Endothelial cell of umbilical vein (primary cell): ENCODE results near the gene FAM171A2. TPM values are rescaled to one million over a fixed set of nuclear protein-coding genes. Genes with fewer than 3 reads are reported as not detected.

Source experiments
- BruUV-seq: library from RNA; stranded (reverse); fragments of 400-500 nt; replicated peaks from 2 replicates; lab custom pipeline; 2021; lab: Mats Ljungman, UMichigan
- CTCF ChIA-PET: fragments of 300-600, 350-600 bp; sonication (Branson Sonifier 250); formaldehyde crosslinking; loops from one replicate; lab custom pipeline; 2021; ENCODE audit warnings: antibody characterized with exemption, inconsistent platforms; lab: Charles Lee
- POLR2A ChIA-PET: fragments of 300-600, 350-600 bp; sonication (Branson Sonifier 250); formaldehyde crosslinking; loops from one replicate; lab custom pipeline; 2021; ENCODE audit warnings: antibody characterized with exemption, inconsistent platforms; lab: Charles Lee
- DNase-seq: peaks from one replicate; pipeline ENCODE4 v3.0.0-alpha.2; 2011; ENCODE audit warnings: low read depth, low spot score
- FAIRE-seq: peaks from 2 replicates; lab custom pipeline; 2011; peaks lifted over from hg19 to GRCh38; lab: Jason Lieb, UNC
- H2AFZ ChIP-seq: 2 replicates; pipeline ENCODE4 v1.6.0; 2012; ENCODE audit warnings: low read depth, low read length, control low read depth, inconsistent platforms
- H3K27ac ChIP-seq: 2 replicates; pipeline ENCODE4 v1.5.1; 2011; ENCODE audit warnings: low read depth, mild to moderate bottlenecking, control low read depth, low read length, moderate library complexity; ENCODE audit not compliant: insufficient read depth
- H3K27me3 ChIP-seq, 2 experiments: 2 replicates each; pipeline versions ENCODE4 v1.6.0 to v1.6.1; 2011; ENCODE audit warnings: low read length in 2 of 2, mixed read lengths in 1 of 2; ENCODE audit not compliant: control insufficient read depth in 2 of 2, insufficient read depth in 2 of 2
- H3K36me3 ChIP-seq, 2 experiments: 2 replicates in 1 of 2; 3 replicates in 1 of 2; pipeline ENCODE4 v1.5.1; 2011; ENCODE audit warnings: low read length in 2 of 2, mild to moderate bottlenecking in 1 of 2, moderate library complexity in 1 of 2; ENCODE audit not compliant: control insufficient read depth in 2 of 2, insufficient read depth in 2 of 2; ENCODE audit errors: extremely low read depth in 1 of 2
- H3K4me1 ChIP-seq: 3 replicates; pipeline ENCODE4 v1.5.1; 2011; ENCODE audit warnings: mild to moderate bottlenecking, low read length; ENCODE audit not compliant: control insufficient read depth, insufficient read depth; ENCODE audit errors: extremely low read depth
- H3K4me2 ChIP-seq: 2 replicates; pipeline ENCODE4 v1.6.1; 2011; ENCODE audit warnings: low read length, control low read depth, mixed read lengths; ENCODE audit not compliant: insufficient read depth
- H3K4me3 ChIP-seq, 3 experiments: fragments of 200-600 bp in 1 of 3; sonication (generic), shearing (Covaris generic) in 1 of 3; replicated peaks in 1 of 3; 2 replicates each; pipeline ENCODE4 v1.5.1; 2011 to 2016; ENCODE audit warnings: control low read depth in 3 of 3, low read length in 3 of 3, mild to moderate bottlenecking in 2 of 3, inconsistent platforms in 1 of 3, low read depth in 1 of 3, moderate library complexity in 1 of 3; ENCODE audit not compliant: insufficient read depth in 1 of 3
- H3K79me2 ChIP-seq: 2 replicates; pipeline ENCODE4 v1.6.0; 2012; ENCODE audit warnings: low read length, inconsistent platforms; ENCODE audit not compliant: control insufficient read depth, insufficient read depth
- H3K9ac ChIP-seq: replicated peaks from 2 replicates; pipeline ENCODE3; 2011; ENCODE audit warnings: low read length, control low read depth; ENCODE audit not compliant: insufficient read depth; ENCODE audit errors: extremely low read depth
- H3K9me1 ChIP-seq: replicated peaks from 3 replicates; pipeline ENCODE4 v1.6.0; 2011; ENCODE audit warnings: mild to moderate bottlenecking, low read length; ENCODE audit not compliant: control insufficient read depth, insufficient read depth; ENCODE audit errors: extremely low read depth
- H3K9me3 ChIP-seq: replicated peaks from 2 replicates; pipeline ENCODE4 v1.5.1; 2012; ENCODE audit warnings: low read length, inconsistent platforms; ENCODE audit not compliant: control insufficient read depth, insufficient read depth
- H4K20me1 ChIP-seq: replicated peaks from 2 replicates; pipeline ENCODE3; 2011; ENCODE audit warnings: mild to moderate bottlenecking, low read length; ENCODE audit not compliant: control insufficient read depth, insufficient read depth; ENCODE audit errors: extremely low read depth
- FOS ChIP-seq: IDR thresholded peaks from 2 replicates; pipeline ENCODE4 v1.6.1; 2011; ENCODE audit warnings: mild to moderate bottlenecking, low read length, moderate library complexity, borderline replicate concordance; ENCODE audit not compliant: insufficient read depth
- GATA2 ChIP-seq: IDR thresholded peaks from 2 replicates; pipeline ENCODE4 v1.7.0; 2011; ENCODE audit warnings: low read depth, mild to moderate bottlenecking, moderate library complexity, mixed read lengths, low read length; ENCODE audit not compliant: insufficient read length, insufficient read depth
- JUN ChIP-seq: IDR thresholded peaks from 2 replicates; pipeline ENCODE4 v1.6.1; 2011; ENCODE audit warnings: borderline replicate concordance, low read depth; ENCODE audit not compliant: insufficient read length, insufficient read depth
- MYC ChIP-seq: IDR thresholded peaks from one replicate; pipeline ENCODE4 v1.6.1; 2011; ENCODE audit warnings: mild to moderate bottlenecking, low read depth, low read length
- POLR2A ChIP-seq: IDR thresholded peaks from 2 replicates; pipeline ENCODE4 v1.6.1; 2012; ENCODE audit warnings: low read depth, mild to moderate bottlenecking, control low read depth, low read length
- POLR2AphosphoS5 ChIP-seq: IDR thresholded peaks from 2 replicates; pipeline ENCODE4 v1.6.1; 2012; ENCODE audit warnings: low read depth, mild to moderate bottlenecking, control low read depth, low read length, moderate library complexity; ENCODE audit not compliant: insufficient read depth
- dilution Hi-C: fragments of 300-500 bp; cut with MboI; formaldehyde crosslinking; loops from one replicate; pipeline ENCODE4 v1.15.0; 2019; ENCODE audit warnings: low sequenced_read_pairs; ENCODE audit not compliant: extremely low pct_ligation_motif_present
- intact Hi-C: fragments of 100-400 bp; cut with micrococcal nuclease; formaldehyde crosslinking; loops from one replicate; pipeline ENCODE4 v1.10.0; 2022
- polyA plus RNA-seq, 4 experiments: library from polyadenylated mRNA; depleted of rRNA in 3 of 4; stranded (reverse) in 3 of 4; unstranded in 1 of 4; fragments of >200 nt; gene quantifications; 2 replicates each; pipeline versions ENCODE4 v1.2.1 to v1.2.3, GENCODE V29; 2011 to 2012; ENCODE audit warnings: missing spikeins in 1 of 4
- total RNA-seq: library from RNA; stranded (reverse); gene quantifications from 2 replicates; pipeline ENCODE4 v1.2.3, GENCODE V29; 2021
- TF ChIP-seq, protein P1 (sequence below): IDR thresholded peaks from 2 replicates; pipeline ENCODE4 v1.6.1; 2011; ENCODE audit not compliant: insufficient read depth, insufficient read length
- TF ChIP-seq, protein P2 (sequence below), 2 donors: IDR thresholded peaks; 1 replicate in 1 of 2; 2 replicates in 1 of 2; pipeline ENCODE4 v1.5.1; 2011; ENCODE audit warnings: low read length in 2 of 2, mild to moderate bottlenecking in 2 of 2, moderate library complexity in 2 of 2, control low read depth in 1 of 2, inconsistent platforms in 1 of 2, low read depth in 1 of 2; ENCODE audit not compliant: insufficient read depth in 1 of 2; ENCODE audit errors: extremely low read depth in 1 of 2

FAM171A2 gene
- total and polyA plus RNA-seq, 2 donors (not counting 3 experiments of a cell fraction or from before 2014, with no cell fraction given), result 11.3 to 13.4 TPM

- no TSS peak for BruUV-seq
- Histone ChIP-seq H3K9me1 (no peaks in the 10 kb centered on the region), H3K9me3 (no peaks in the 10 kb centered on the region), H3K4me2 (no peak overlapping the region), H3K9ac (no peak overlapping the region), H3K27ac (no peak overlapping the region), H3K4me1 (no peaks in the 10 kb centered on the region), H3K79me2 (no peaks in the 10 kb centered on the region), H2AFZ (no peak overlapping the region), H3K27me3 (no peaks in the 10 kb centered on the region), H3K4me3 (no peak overlapping the region), H3K36me3 (peaks cover 8 to 24% of the 10 kb centered on the region in 2 experiments), H4K20me1 (no peaks in the 10 kb centered on the region)
- no peak for FAIRE-seq
- dilution Hi-C loops (no loop called here), intact Hi-C loops (no loop called here)
- TF ChIP-seq POLR2A, result no peak
- no peak for TF ChIP-seq FOS
- TF ChIP-seq, protein P1, sequence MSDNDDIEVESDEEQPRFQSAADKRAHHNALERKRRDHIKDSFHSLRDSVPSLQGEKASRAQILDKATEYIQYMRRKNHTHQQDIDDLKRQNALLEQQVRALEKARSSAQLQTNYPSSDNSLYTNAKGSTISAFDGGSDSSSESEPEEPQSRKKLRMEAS, result no peak
- TF ChIP-seq GATA2, result no peak
- no peak for TF ChIP-seq POLR2AphosphoS5
- TF ChIP-seq, protein P2, sequence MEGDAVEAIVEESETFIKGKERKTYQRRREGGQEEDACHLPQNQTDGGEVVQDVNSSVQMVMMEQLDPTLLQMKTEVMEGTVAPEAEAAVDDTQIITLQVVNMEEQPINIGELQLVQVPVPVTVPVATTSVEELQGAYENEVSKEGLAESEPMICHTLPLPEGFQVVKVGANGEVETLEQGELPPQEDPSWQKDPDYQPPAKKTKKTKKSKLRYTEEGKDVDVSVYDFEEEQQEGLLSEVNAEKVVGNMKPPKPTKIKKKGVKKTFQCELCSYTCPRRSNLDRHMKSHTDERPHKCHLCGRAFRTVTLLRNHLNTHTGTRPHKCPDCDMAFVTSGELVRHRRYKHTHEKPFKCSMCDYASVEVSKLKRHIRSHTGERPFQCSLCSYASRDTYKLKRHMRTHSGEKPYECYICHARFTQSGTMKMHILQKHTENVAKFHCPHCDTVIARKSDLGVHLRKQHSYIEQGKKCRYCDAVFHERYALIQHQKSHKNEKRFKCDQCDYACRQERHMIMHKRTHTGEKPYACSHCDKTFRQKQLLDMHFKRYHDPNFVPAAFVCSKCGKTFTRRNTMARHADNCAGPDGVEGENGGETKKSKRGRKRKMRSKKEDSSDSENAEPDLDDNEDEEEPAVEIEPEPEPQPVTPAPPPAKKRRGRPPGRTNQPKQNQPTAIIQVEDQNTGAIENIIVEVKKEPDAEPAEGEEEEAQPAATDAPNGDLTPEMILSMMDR (IDR thresholded peaks at IDR 0.05; ENCODE audit: extremely low read depth in 1 of 2, insufficient read depth in 1 of 2, low read depth in 1 of 2, low read length in 2 of 2), result no peak
- TF ChIP-seq MYC, result no peak
- no peak for TF ChIP-seq JUN
- ChIA-PET POLR2A (no interaction called here), CTCF (interaction anchor here (1.2 to 9.2 kb wide), 2 partner anchors 120 to 235 kb away, joined by 3 to 86 read pairs; no protein-coding TSS in a partner anchor)
- DNase-seq, result no peak
These were observed 39.0 kb upstream of the FAM171A2 start for GRCh38 chr17:44402564-44403172.
